ENCODE results near the gene HAPSTR1. TPM values are rescaled to one million over a fixed set of nuclear protein-coding genes. Genes with fewer than 3 reads are reported as not detected.

HAPSTR1 gene
- total and polyA plus RNA-seq, 2 of the 13 experiments (the other 11 are each of a cell fraction or from before 2014, with no cell fraction given), result 25.2 to 83.2 TPM

DNA sequence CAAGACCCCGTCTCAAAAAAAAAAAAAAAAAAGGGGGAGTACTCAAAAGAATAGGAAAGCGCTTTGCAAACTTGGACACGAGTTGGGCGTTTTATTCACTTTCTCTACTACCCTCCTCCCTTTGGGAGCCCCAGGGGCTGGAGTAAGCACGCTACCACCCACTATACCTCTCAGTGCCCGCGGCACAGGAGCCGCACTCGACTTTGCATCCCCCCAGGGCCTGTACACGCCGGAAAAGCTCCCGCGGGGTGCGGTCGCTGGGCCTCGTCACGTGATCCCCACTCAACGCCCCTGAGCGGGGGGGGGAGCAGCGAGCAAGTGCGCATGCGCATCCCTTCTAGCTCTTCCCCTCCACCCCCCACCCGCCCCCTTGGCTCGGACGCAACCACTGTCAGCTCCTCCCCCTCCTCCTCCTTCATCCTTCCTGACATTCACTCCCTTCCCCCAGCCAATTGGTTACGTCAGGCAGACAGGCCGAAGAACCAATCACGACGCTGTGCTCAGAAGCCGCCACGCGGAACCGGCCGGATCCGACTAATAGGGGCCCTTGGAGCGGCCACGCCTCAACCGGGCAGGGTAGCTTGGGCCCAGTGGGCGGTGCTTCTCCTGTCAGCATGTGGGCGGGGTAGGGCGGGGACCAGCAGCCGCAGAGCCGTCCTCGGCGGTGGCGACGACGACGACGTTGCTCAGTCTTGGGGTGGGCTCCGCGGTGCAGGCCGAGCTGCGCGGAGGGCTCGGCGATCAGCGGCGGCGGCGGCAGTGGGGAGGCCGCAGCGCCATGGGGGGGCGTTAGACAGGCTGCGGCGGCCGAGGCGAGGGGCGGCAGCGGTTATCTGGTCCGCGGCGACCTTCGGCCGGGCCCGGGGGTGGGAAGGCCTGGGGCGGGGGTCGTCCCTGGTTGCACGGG, at the start of gene HAPSTR1 (continued):
- no peak; the same call in 1 of the 2 replicates for TF ChIP-seq ZZZ3 (CRISPR knock-in tag; IDR thresholded peaks at IDR 0.05; ENCODE audit: borderline replicate concordance)
- TF ChIP-seq SP2 (CRISPR knock-in tag; IDR thresholded peaks at IDR 0.05), result peak; percentile 92
- TF ChIP-seq, protein P1, sequence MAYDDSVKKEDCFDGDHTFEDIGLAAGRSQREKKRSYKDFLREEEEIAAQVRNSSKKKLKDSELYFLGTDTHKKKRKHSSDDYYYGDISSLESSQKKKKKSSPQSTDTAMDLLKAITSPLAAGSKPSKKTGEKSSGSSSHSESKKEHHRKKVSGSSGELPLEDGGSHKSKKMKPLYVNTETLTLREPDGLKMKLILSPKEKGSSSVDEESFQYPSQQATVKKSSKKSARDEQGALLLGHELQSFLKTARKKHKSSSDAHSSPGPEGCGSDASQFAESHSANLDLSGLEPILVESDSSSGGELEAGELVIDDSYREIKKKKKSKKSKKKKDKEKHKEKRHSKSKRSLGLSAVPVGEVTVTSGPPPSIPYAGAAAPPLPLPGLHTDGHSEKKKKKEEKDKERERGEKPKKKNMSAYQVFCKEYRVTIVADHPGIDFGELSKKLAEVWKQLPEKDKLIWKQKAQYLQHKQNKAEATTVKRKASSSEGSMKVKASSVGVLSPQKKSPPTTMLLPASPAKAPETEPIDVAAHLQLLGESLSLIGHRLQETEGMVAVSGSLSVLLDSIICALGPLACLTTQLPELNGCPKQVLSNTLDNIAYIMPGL (CRISPR knock-in tag; IDR thresholded peaks at IDR 0.05; ENCODE audit: borderline replicate concordance in 1 of 2, low read depth in 1 of 2), result peak; percentile 78 to 93; a peak in 3 of 4 replicates
- TF ChIP-seq, protein P2, sequence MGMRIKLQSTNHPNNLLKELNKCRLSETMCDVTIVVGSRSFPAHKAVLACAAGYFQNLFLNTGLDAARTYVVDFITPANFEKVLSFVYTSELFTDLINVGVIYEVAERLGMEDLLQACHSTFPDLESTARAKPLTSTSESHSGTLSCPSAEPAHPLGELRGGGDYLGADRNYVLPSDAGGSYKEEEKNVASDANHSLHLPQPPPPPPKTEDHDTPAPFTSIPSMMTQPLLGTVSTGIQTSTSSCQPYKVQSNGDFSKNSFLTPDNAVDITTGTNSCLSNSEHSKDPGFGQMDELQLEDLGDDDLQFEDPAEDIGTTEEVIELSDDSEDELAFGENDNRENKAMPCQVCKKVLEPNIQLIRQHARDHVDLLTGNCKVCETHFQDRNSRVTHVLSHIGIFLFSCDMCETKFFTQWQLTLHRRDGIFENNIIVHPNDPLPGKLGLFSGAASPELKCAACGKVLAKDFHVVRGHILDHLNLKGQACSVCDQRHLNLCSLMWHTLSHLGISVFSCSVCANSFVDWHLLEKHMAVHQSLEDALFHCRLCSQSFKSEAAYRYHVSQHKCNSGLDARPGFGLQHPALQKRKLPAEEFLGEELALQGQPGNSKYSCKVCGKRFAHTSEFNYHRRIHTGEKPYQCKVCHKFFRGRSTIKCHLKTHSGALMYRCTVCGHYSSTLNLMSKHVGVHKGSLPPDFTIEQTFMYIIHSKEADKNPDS (CRISPR knock-in tag; IDR thresholded peaks at IDR 0.05), result 0 out of 2 replicates have a peak, but pooled peaks have one; percentile 22
- TF ChIP-seq, protein P3, sequence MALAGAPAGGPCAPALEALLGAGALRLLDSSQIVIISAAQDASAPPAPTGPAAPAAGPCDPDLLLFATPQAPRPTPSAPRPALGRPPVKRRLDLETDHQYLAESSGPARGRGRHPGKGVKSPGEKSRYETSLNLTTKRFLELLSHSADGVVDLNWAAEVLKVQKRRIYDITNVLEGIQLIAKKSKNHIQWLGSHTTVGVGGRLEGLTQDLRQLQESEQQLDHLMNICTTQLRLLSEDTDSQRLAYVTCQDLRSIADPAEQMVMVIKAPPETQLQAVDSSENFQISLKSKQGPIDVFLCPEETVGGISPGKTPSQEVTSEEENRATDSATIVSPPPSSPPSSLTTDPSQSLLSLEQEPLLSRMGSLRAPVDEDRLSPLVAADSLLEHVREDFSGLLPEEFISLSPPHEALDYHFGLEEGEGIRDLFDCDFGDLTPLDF (CRISPR knock-in tag; IDR thresholded peaks at IDR 0.05), result no peak; the same call in 1 of the 2 replicates
- TF ChIP-seq ZNF674 (CRISPR knock-in tag; IDR thresholded peaks at IDR 0.05; ENCODE audit: low read depth), result peak; percentile 71; the same call in 1 of the 2 replicates
- TF ChIP-seq ATRX (CRISPR knock-in tag; IDR thresholded peaks at IDR 0.05; ENCODE audit: borderline replicate concordance), result no peak
- peak; percentile 97 for TF ChIP-seq ZNF431 (CRISPR knock-in tag; IDR thresholded peaks at IDR 0.05; ENCODE audit: borderline replicate concordance, low read depth)
- TF ChIP-seq ZNF451 (CRISPR knock-in tag; IDR thresholded peaks at IDR 0.05), result peak; percentile 95
- peak; percentile 94 for TF ChIP-seq NFYC (CRISPR knock-in tag; IDR thresholded peaks at IDR 0.05)
- no peak; the same call in 1 of the 2 replicates for TF ChIP-seq FOXK2 (IDR thresholded peaks at IDR 0.05)
- no peak; the same call in none of the 2 replicates for TF ChIP-seq PITX1 (CRISPR knock-in tag; IDR thresholded peaks at IDR 0.05)
- TF ChIP-seq, protein P4, sequence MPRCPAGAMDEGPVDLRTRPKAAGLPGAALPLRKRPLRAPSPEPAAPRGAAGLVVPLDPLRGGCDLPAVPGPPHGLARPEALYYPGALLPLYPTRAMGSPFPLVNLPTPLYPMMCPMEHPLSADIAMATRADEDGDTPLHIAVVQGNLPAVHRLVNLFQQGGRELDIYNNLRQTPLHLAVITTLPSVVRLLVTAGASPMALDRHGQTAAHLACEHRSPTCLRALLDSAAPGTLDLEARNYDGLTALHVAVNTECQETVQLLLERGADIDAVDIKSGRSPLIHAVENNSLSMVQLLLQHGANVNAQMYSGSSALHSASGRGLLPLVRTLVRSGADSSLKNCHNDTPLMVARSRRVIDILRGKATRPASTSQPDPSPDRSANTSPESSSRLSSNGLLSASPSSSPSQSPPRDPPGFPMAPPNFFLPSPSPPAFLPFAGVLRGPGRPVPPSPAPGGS (CRISPR knock-in tag; IDR thresholded peaks at IDR 0.05), result peak; percentile 92; the same call in 1 of the 2 replicates
- no peak for TF ChIP-seq FOXA1 (IDR thresholded peaks at IDR 0.05)
- TF ChIP-seq FOXA1 (CRISPR knock-in tag; IDR thresholded peaks at IDR 0.05), result peak; percentile 20; the same call in 1 of the 2 replicates
- peak; percentile 89 for TF ChIP-seq GATA4 (IDR thresholded peaks at IDR 0.05; ENCODE audit: borderline replicate concordance, low read depth)
- peak; percentile 61; the same call in 1 of the 2 replicates for TF ChIP-seq ZNF598 (CRISPR knock-in tag; IDR thresholded peaks at IDR 0.05; ENCODE audit: borderline replicate concordance)
- TF ChIP-seq MLXIP (CRISPR knock-in tag; IDR thresholded peaks at IDR 0.05; ENCODE audit: borderline replicate concordance), result peak; percentile 92
